Panc1 (cell line): ENCODE data around the gene MBNL2. TPM values are rescaled to one million over a fixed set of nuclear protein-coding genes. Genes with fewer than 3 reads are reported as not detected.

ENCODE experiments used
- ATAC-seq: fragments of 200-7000 bp; cut with Tn5 transposase; 2 replicates; pipeline ENCODE4 v1.9.1; 2020; ENCODE audit warnings: mild to moderate bottlenecking, moderate library complexity
- BruUV-seq: library from RNA; stranded (reverse); fragments of 400-500 nt; replicated peaks from 2 replicates; lab custom pipeline; 2021; lab: Mats Ljungman, UMichigan
- CTCF ChIA-PET: fragments of 300-600 bp; sonication (Branson Sonifier 250); formaldehyde crosslinking; loops from one replicate; lab custom pipeline; 2022; ENCODE audit warnings: antibody characterized with exemption; lab: Charles Lee
- POLR2A ChIA-PET: fragments of 300-600 bp; sonication (Branson Sonifier 250); formaldehyde crosslinking; loops from one replicate; lab custom pipeline; 2022; ENCODE audit warnings: antibody characterized with exemption; lab: Charles Lee
- DNase-seq: peaks from one replicate; pipeline ENCODE4 v3.0.0-alpha.2; 2010; ENCODE audit warnings: low read depth, low spot score
- H3K27ac ChIP-seq: 2 replicates; pipeline ENCODE4 v1.5.1; 2011; ENCODE audit warnings: mild to moderate bottlenecking, low read length, inconsistent platforms
- H3K27me3 ChIP-seq: fragments of 200-500 bp; sonication (Bioruptor generic); 2 replicates; pipeline ENCODE4 v1.6.0; 2014; ENCODE audit warnings: low read length, inconsistent platforms; ENCODE audit not compliant: control insufficient read depth, insufficient read depth
- H3K36me3 ChIP-seq: fragments of 200-500 bp; sonication (Bioruptor generic); 2 replicates; pipeline ENCODE4 v1.5.1; 2014; ENCODE audit warnings: inconsistent platforms, mild to moderate bottlenecking, low read length, moderate library complexity; ENCODE audit not compliant: control insufficient read depth, insufficient read depth
- H3K4me1 ChIP-seq: 2 replicates; pipeline ENCODE4 v1.5.1; 2011; ENCODE audit warnings: inconsistent platforms, mild to moderate bottlenecking, low read length, moderate library complexity; ENCODE audit not compliant: control insufficient read depth, insufficient read depth
- H3K4me3 ChIP-seq, 2 experiments: 2 replicates each; pipeline ENCODE4 v1.5.1; 2011 to 2012; ENCODE audit warnings: low read depth in 2 of 2, low read length in 2 of 2, mild to moderate bottlenecking in 2 of 2, inconsistent platforms in 1 of 2, moderate library complexity in 1 of 2
- H3K9me3 ChIP-seq: fragments of 200-500 bp; sonication (Bioruptor generic); 2 replicates; pipeline ENCODE4 v1.5.1; 2014; ENCODE audit warnings: low read depth, mild to moderate bottlenecking, inconsistent platforms, low read length, moderate library complexity; ENCODE audit not compliant: control insufficient read depth, insufficient read depth
- POLR2AphosphoS5 ChIP-seq: IDR thresholded peaks from 2 replicates; pipeline ENCODE4 v1.6.1; 2012; ENCODE audit warnings: mild to moderate bottlenecking, low read depth, low read length, moderate library complexity
- SIN3A ChIP-seq: IDR thresholded peaks from 2 replicates; pipeline ENCODE4 v1.6.1; 2012; ENCODE audit warnings: low read depth, mild to moderate bottlenecking, low read length, moderate library complexity, borderline replicate concordance; ENCODE audit not compliant: insufficient read depth
- TCF7L2 ChIP-seq: IDR thresholded peaks from 2 replicates; pipeline ENCODE4 v1.6.1; 2011; ENCODE audit warnings: mild to moderate bottlenecking, low read depth, low read length, inconsistent platforms
- in situ Hi-C: cut with HindIII; loops from 2 replicates; pipeline ENCODE4 v1.10.0; 2016; ENCODE audit warnings: low sequenced_read_pairs, low pct_unique_long_range_greater_than_20kb
- intact Hi-C: fragments of 100-400 bp; cut with micrococcal nuclease; formaldehyde crosslinking; loops from one replicate; pipeline ENCODE4 v1.10.0; 2022; ENCODE audit not compliant: unreplicated experiment
- total RNA-seq: library from RNA; stranded (reverse); gene quantifications from one replicate; pipeline ENCODE4 v1.2.1, GENCODE V29; 2021; ENCODE audit not compliant: unreplicated experiment
- TF ChIP-seq, protein P1 (sequence below): fragments of 450-650 bp; IDR thresholded peaks from 2 replicates; pipeline ENCODE4 v1.5.1; 2017; ENCODE audit warnings: mild to moderate bottlenecking
- TF ChIP-seq, protein P2 (sequence below), 2 experiments: IDR thresholded peaks; 2 replicates each; pipeline ENCODE4 v1.6.1; 2011 to 2012; ENCODE audit warnings: low read depth in 2 of 2, control low read depth in 1 of 2, low read length in 1 of 2, mild to moderate bottlenecking in 1 of 2, moderate library complexity in 1 of 2; ENCODE audit not compliant: insufficient read depth in 1 of 2

Gene MBNL2
- total RNA-seq, 1 experiment from 2014 or later = 103 TPM

GRCh38 chr13:97353927-97354675, 132.0 kb downstream of the MBNL2 start:
- ChIA-PET POLR2A (interaction anchor here (0.6 to 0.9 kb wide), 2 partner anchors 59 to 132 kb away, joined by 3 to 4 read pairs; partner anchors contain the start of gene MBNL2), CTCF (no interaction called here)
- no peak for DNase-seq

DNA sequence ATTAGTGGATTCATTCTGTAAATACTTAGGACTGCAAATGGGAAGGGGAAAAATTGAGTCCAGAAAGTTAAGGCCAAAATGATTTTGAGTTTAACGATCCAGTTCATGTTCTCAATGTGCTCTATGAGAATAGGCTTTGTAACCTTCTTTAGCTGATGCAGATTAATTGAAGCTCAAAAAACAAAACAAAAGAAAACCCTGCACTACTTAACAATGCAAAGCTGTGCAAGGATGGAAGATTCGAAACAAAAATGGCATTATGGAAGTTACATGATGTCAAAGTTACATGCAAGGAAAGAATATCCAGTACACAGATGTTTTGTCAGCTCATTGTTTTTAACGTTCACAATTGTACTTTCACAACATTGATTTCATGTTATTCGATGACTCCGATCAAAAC, 132.7 kb downstream of the MBNL2 start:
- peak overlapping the region; percentile 74; the same call in 1 of the 2 replicates for H3K27ac ChIP-seq
- DNase-seq (no peak), ATAC-seq (no peak)
- BruUV-seq = no TSS peak
- TF ChIP-seq POLR2AphosphoS5 = no peak
- no peak for TF ChIP-seq SIN3A
- TF ChIP-seq, protein P1, sequence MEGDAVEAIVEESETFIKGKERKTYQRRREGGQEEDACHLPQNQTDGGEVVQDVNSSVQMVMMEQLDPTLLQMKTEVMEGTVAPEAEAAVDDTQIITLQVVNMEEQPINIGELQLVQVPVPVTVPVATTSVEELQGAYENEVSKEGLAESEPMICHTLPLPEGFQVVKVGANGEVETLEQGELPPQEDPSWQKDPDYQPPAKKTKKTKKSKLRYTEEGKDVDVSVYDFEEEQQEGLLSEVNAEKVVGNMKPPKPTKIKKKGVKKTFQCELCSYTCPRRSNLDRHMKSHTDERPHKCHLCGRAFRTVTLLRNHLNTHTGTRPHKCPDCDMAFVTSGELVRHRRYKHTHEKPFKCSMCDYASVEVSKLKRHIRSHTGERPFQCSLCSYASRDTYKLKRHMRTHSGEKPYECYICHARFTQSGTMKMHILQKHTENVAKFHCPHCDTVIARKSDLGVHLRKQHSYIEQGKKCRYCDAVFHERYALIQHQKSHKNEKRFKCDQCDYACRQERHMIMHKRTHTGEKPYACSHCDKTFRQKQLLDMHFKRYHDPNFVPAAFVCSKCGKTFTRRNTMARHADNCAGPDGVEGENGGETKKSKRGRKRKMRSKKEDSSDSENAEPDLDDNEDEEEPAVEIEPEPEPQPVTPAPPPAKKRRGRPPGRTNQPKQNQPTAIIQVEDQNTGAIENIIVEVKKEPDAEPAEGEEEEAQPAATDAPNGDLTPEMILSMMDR = no peak
- TF ChIP-seq, protein P2, sequence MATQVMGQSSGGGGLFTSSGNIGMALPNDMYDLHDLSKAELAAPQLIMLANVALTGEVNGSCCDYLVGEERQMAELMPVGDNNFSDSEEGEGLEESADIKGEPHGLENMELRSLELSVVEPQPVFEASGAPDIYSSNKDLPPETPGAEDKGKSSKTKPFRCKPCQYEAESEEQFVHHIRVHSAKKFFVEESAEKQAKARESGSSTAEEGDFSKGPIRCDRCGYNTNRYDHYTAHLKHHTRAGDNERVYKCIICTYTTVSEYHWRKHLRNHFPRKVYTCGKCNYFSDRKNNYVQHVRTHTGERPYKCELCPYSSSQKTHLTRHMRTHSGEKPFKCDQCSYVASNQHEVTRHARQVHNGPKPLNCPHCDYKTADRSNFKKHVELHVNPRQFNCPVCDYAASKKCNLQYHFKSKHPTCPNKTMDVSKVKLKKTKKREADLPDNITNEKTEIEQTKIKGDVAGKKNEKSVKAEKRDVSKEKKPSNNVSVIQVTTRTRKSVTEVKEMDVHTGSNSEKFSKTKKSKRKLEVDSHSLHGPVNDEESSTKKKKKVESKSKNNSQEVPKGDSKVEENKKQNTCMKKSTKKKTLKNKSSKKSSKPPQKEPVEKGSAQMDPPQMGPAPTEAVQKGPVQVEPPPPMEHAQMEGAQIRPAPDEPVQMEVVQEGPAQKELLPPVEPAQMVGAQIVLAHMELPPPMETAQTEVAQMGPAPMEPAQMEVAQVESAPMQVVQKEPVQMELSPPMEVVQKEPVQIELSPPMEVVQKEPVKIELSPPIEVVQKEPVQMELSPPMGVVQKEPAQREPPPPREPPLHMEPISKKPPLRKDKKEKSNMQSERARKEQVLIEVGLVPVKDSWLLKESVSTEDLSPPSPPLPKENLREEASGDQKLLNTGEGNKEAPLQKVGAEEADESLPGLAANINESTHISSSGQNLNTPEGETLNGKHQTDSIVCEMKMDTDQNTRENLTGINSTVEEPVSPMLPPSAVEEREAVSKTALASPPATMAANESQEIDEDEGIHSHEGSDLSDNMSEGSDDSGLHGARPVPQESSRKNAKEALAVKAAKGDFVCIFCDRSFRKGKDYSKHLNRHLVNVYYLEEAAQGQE (IDR thresholded peaks at IDR 0.05; ENCODE audit: insufficient read depth in 1 of 2, low read depth in 2 of 2, low read length in 1 of 2) = no peak
- TF ChIP-seq TCF7L2 = no peak
- ChIA-PET POLR2A (no interaction called here), CTCF (no interaction called here)
- in situ Hi-C loops = no loop called here
- no peak overlapping the region for H3K4me3 ChIP-seq
- peaks cover 38% of the 10 kb centered on the region for H3K4me1 ChIP-seq
- intact Hi-C loops = loop anchor here (10.0 kb wide), 1 partner anchor 240 kb away; no protein-coding TSS in a partner anchor
- peaks cover 46% of the 10 kb centered on the region for H3K36me3 ChIP-seq
- H3K9me3 ChIP-seq = no peaks in the 10 kb centered on the region
- H3K27me3 ChIP-seq = no peaks in the 10 kb centered on the region

More at GRCh38 chr13:97353927-97354675, 132.0 kb downstream of the MBNL2 start:
- H3K4me3 ChIP-seq = no peak overlapping the region
- BruUV-seq = no TSS peak
- peak overlapping the region; percentile 74 for H3K27ac ChIP-seq
- H3K36me3 ChIP-seq = peaks cover 47% of the 10 kb centered on the region
- in situ Hi-C loops (no loop called here), intact Hi-C loops (loop anchor here (10.0 kb wide), 1 partner anchor 239 kb away; no protein-coding TSS in a partner anchor)
- no peaks in the 10 kb centered on the region for H3K27me3 ChIP-seq
- 0 out of 2 replicates have a peak, but pooled peaks have one; percentile 55 for ATAC-seq
- peaks cover 32% of the 10 kb centered on the region for H3K4me1 ChIP-seq
- TF ChIP-seq POLR2AphosphoS5 = no peak
- TF ChIP-seq, protein P1 = no peak
- TF ChIP-seq TCF7L2 = no peak
- TF ChIP-seq, protein P2 (IDR thresholded peaks at IDR 0.05; ENCODE audit: insufficient read depth in 1 of 2, low read depth in 2 of 2, low read length in 1 of 2) = no peak
- TF ChIP-seq SIN3A = no peak
- no peaks in the 10 kb centered on the region for H3K9me3 ChIP-seq
